CD4-positive, alpha-beta T cell treated with Interleukin-6 at 100 ng/mL for 8 hours (primary cell): ENCODE data around the gene FXYD7.
"Not testable (repeated sequence)": the region's sequence is repeated elsewhere in the genome, so short reads cannot be mapped to it uniquely, and the experiment has no call there.

Experiments used
- DNase-seq: peaks from one replicate; pipeline ENCODE4 v3.0.0-alpha.2; 2020; ENCODE audit warnings: mixed read lengths, low spot score

FXYD7 gene

GRCh38 chr19:35143231-35143715, at the start of gene FXYD7:
Gene FXYD7, plus strand, starts transcription at chr19:35143255. Its CDS starts 79 bp downstream, at chr19:35143334.
- DNase-seq, result no peak

- no peak for DNase-seq
Measured at GRCh38 chr19:35093430-35093829, 49.6 kb upstream of the FXYD7 start.

- DNase-seq, result no peak
Measured at GRCh38 chr19:35093941-35094647, 49.0 kb upstream of the FXYD7 start.

GRCh38 chr19:35094656-35095055, 48.4 kb upstream of the FXYD7 start:
- no peak for DNase-seq

GRCh38 chr19:35095667-35096368, 47.2 kb upstream of the FXYD7 start:
- no peak for DNase-seq

- no peak for DNase-seq
Measured at GRCh38 chr19:35098413-35099049, 44.5 kb upstream of the FXYD7 start.

GRCh38 chr19:35099155-35099896, 43.7 kb upstream of the FXYD7 start:
- DNase-seq, result no peak

GRCh38 chr19:35099897-35100275, 43.2 kb upstream of the FXYD7 start:
- DNase-seq, result no peak

- no peak for DNase-seq
Measured at GRCh38 chr19:35100588-35101533, 42.2 kb upstream of the FXYD7 start.

- not testable (repeated sequence) for DNase-seq
Measured at GRCh38 chr19:35101949-35102348, 41.1 kb upstream of the FXYD7 start.

- not testable (repeated sequence) for DNase-seq
Measured at GRCh38 chr19:35103614-35104013, 39.4 kb upstream of the FXYD7 start.

- no peak for DNase-seq
Measured at GRCh38 chr19:35104361-35104760, 38.7 kb upstream of the FXYD7 start.

- DNase-seq, result no peak
Measured at GRCh38 chr19:35105047-35105410, 38.0 kb upstream of the FXYD7 start.

GRCh38 chr19:35105411-35106290, 37.4 kb upstream of the FXYD7 start:
- no peak for DNase-seq

GRCh38 chr19:35106291-35106583, 36.8 kb upstream of the FXYD7 start:
- DNase-seq, result no peak

GRCh38 chr19:35106898-35107541, 36.0 kb upstream of the FXYD7 start:
- no peak for DNase-seq

GRCh38 chr19:35107545-35107944, 35.5 kb upstream of the FXYD7 start:
- no peak for DNase-seq

GRCh38 chr19:35108730-35109129, 34.3 kb upstream of the FXYD7 start:
- DNase-seq, result no peak

GRCh38 chr19:35109395-35110112, 33.5 kb upstream of the FXYD7 start:
- no peak for DNase-seq
